PC-3 (cell line): Measurements from ENCODE around the gene COL27A1.

Experiments used
- CTCF ChIP-seq: fragments of 300-600 bp; sonication (generic); conservative IDR thresholded peaks from 2 replicates; pipeline ENCODE4 v1.5.1; 2017; ENCODE audit warnings: antibody characterized with exemption, low read depth, mild to moderate bottlenecking, low read length
- EZH2 ChIP-seq: fragments of 300-600 bp; sonication (generic); IDR thresholded peaks from one replicate; pipeline ENCODE4 v1.6.1; 2017; ENCODE audit warnings: antibody characterized with exemption, mild to moderate bottlenecking, low read length; ENCODE audit not compliant: unreplicated experiment
- EZH2phosphoT487 ChIP-seq: fragments of 300-600 bp; sonication (generic); IDR thresholded peaks from 2 replicates; pipeline ENCODE4 v1.6.1; 2018; ENCODE audit warnings: mild to moderate bottlenecking, antibody characterized with exemption, low read length, borderline replicate concordance

DNA sequence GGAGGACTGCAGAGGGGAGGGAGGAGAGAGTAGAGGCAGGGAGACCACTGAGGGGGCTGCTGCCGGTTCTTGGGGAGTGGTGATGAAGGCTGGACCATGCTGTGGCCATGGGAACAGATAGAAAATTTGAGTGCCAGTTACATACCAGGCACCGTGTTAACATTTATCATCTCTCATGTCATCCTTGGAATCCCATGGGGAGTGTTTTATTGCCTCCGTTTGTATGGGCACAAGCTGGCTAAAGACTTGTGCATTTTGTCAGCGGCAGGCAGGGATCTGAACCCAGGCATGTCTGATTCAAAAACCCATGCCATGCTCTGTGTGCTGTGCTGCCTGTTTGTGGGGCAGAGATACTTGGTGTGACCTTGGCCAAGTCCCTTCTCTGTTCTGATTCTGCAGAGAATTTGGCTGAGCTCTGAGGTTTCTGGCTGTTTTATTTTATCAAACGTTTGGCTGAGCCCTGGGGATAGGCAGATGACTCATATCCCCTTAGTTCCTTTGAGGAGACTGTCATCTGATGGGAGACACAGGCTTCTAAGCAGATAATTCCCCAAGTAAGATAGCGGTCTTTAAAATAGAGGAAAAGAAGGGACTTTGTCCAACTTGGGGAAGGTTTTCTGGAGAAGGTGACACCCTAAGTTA, 22.2 kb downstream of the COL27A1 start:
- TF ChIP-seq CTCF (no peak), EZH2 (no peak), EZH2phosphoT487 (no peak)
